Endothelial cell of umbilical vein (primary cell): ENCODE data around the gene CDX2. TPM values are rescaled to one million over a fixed set of nuclear protein-coding genes. Genes with fewer than 3 reads are reported as not detected.

Source experiments
- BruUV-seq: library from RNA; stranded (reverse); fragments of 400-500 nt; replicated peaks from 2 replicates; lab custom pipeline; 2021; lab: Mats Ljungman, UMichigan
- CTCF ChIA-PET: fragments of 300-600, 350-600 bp; sonication (Branson Sonifier 250); formaldehyde crosslinking; loops from one replicate; lab custom pipeline; 2021; ENCODE audit warnings: antibody characterized with exemption, inconsistent platforms; lab: Charles Lee
- POLR2A ChIA-PET: fragments of 300-600, 350-600 bp; sonication (Branson Sonifier 250); formaldehyde crosslinking; loops from one replicate; lab custom pipeline; 2021; ENCODE audit warnings: antibody characterized with exemption, inconsistent platforms; lab: Charles Lee
- DNase-seq: peaks from one replicate; pipeline ENCODE4 v3.0.0-alpha.2; 2011; ENCODE audit warnings: low read depth, low spot score
- FAIRE-seq: peaks from 2 replicates; lab custom pipeline; 2011; peaks lifted over from hg19 to GRCh38; lab: Jason Lieb, UNC
- H2AFZ ChIP-seq: 2 replicates; pipeline ENCODE4 v1.6.0; 2012; ENCODE audit warnings: low read depth, low read length, control low read depth, inconsistent platforms
- H3K27ac ChIP-seq: 2 replicates; pipeline ENCODE4 v1.5.1; 2011; ENCODE audit warnings: low read depth, mild to moderate bottlenecking, control low read depth, low read length, moderate library complexity; ENCODE audit not compliant: insufficient read depth
- H3K27me3 ChIP-seq, 2 experiments: 2 replicates each; pipeline versions ENCODE4 v1.6.0 to v1.6.1; 2011; ENCODE audit warnings: low read length in 2 of 2, mixed read lengths in 1 of 2; ENCODE audit not compliant: control insufficient read depth in 2 of 2, insufficient read depth in 2 of 2
- H3K36me3 ChIP-seq, 2 experiments: 2 replicates in 1 of 2; 3 replicates in 1 of 2; pipeline ENCODE4 v1.5.1; 2011; ENCODE audit warnings: low read length in 2 of 2, mild to moderate bottlenecking in 1 of 2, moderate library complexity in 1 of 2; ENCODE audit not compliant: control insufficient read depth in 2 of 2, insufficient read depth in 2 of 2; ENCODE audit errors: extremely low read depth in 1 of 2
- H3K4me1 ChIP-seq: 3 replicates; pipeline ENCODE4 v1.5.1; 2011; ENCODE audit warnings: mild to moderate bottlenecking, low read length; ENCODE audit not compliant: control insufficient read depth, insufficient read depth; ENCODE audit errors: extremely low read depth
- H3K4me2 ChIP-seq: 2 replicates; pipeline ENCODE4 v1.6.1; 2011; ENCODE audit warnings: low read length, control low read depth, mixed read lengths; ENCODE audit not compliant: insufficient read depth
- H3K4me3 ChIP-seq, 3 experiments: fragments of 200-600 bp in 1 of 3; sonication (generic), shearing (Covaris generic) in 1 of 3; replicated peaks in 1 of 3; 2 replicates each; pipeline ENCODE4 v1.5.1; 2011 to 2016; ENCODE audit warnings: control low read depth in 3 of 3, low read length in 3 of 3, mild to moderate bottlenecking in 2 of 3, inconsistent platforms in 1 of 3, low read depth in 1 of 3, moderate library complexity in 1 of 3; ENCODE audit not compliant: insufficient read depth in 1 of 3
- H3K79me2 ChIP-seq: 2 replicates; pipeline ENCODE4 v1.6.0; 2012; ENCODE audit warnings: low read length, inconsistent platforms; ENCODE audit not compliant: control insufficient read depth, insufficient read depth
- H3K9ac ChIP-seq: replicated peaks from 2 replicates; pipeline ENCODE3; 2011; ENCODE audit warnings: low read length, control low read depth; ENCODE audit not compliant: insufficient read depth; ENCODE audit errors: extremely low read depth
- H3K9me1 ChIP-seq: replicated peaks from 3 replicates; pipeline ENCODE4 v1.6.0; 2011; ENCODE audit warnings: mild to moderate bottlenecking, low read length; ENCODE audit not compliant: control insufficient read depth, insufficient read depth; ENCODE audit errors: extremely low read depth
- H3K9me3 ChIP-seq: replicated peaks from 2 replicates; pipeline ENCODE4 v1.5.1; 2012; ENCODE audit warnings: low read length, inconsistent platforms; ENCODE audit not compliant: control insufficient read depth, insufficient read depth
- H4K20me1 ChIP-seq: replicated peaks from 2 replicates; pipeline ENCODE3; 2011; ENCODE audit warnings: mild to moderate bottlenecking, low read length; ENCODE audit not compliant: control insufficient read depth, insufficient read depth; ENCODE audit errors: extremely low read depth
- EZH2 ChIP-seq: IDR thresholded peaks from 2 replicates; pipeline ENCODE4 v1.6.1; 2012; ENCODE audit warnings: borderline replicate concordance, low read depth, mild to moderate bottlenecking, moderate library complexity, low read length, inconsistent platforms; ENCODE audit not compliant: severe bottlenecking
- FOS ChIP-seq: IDR thresholded peaks from 2 replicates; pipeline ENCODE4 v1.6.1; 2011; ENCODE audit warnings: mild to moderate bottlenecking, low read length, moderate library complexity, borderline replicate concordance; ENCODE audit not compliant: insufficient read depth
- POLR2A ChIP-seq: IDR thresholded peaks from 2 replicates; pipeline ENCODE4 v1.6.1; 2012; ENCODE audit warnings: low read depth, mild to moderate bottlenecking, control low read depth, low read length
- dilution Hi-C: fragments of 300-500 bp; cut with MboI; formaldehyde crosslinking; loops from one replicate; pipeline ENCODE4 v1.15.0; 2019; ENCODE audit warnings: low sequenced_read_pairs; ENCODE audit not compliant: extremely low pct_ligation_motif_present
- intact Hi-C: fragments of 100-400 bp; cut with micrococcal nuclease; formaldehyde crosslinking; loops from one replicate; pipeline ENCODE4 v1.10.0; 2022
- polyA plus RNA-seq, 4 experiments: library from polyadenylated mRNA; depleted of rRNA in 3 of 4; stranded (reverse) in 3 of 4; unstranded in 1 of 4; fragments of >200 nt; gene quantifications; 2 replicates each; pipeline versions ENCODE4 v1.2.1 to v1.2.3, GENCODE V29; 2011 to 2012; ENCODE audit warnings: missing spikeins in 1 of 4
- total RNA-seq: library from RNA; stranded (reverse); gene quantifications from 2 replicates; pipeline ENCODE4 v1.2.3, GENCODE V29; 2021
- TF ChIP-seq, protein P1 (sequence below), 2 donors: IDR thresholded peaks; 1 replicate in 1 of 2; 2 replicates in 1 of 2; pipeline ENCODE4 v1.5.1; 2011; ENCODE audit warnings: low read length in 2 of 2, mild to moderate bottlenecking in 2 of 2, moderate library complexity in 2 of 2, control low read depth in 1 of 2, inconsistent platforms in 1 of 2, low read depth in 1 of 2; ENCODE audit not compliant: insufficient read depth in 1 of 2; ENCODE audit errors: extremely low read depth in 1 of 2

The CDX2 gene
- total and polyA plus RNA-seq, 2 donors (not counting 3 experiments of a cell fraction or from before 2014, with no cell fraction given): not detected

GRCh38 chr13:27917121-27917947 is 51.8 kb downstream of the CDX2 start:
- DNase-seq (no peak), FAIRE-seq (no peak)
- H3K79me2 ChIP-seq: no peaks in the 10 kb centered on the region
- TF ChIP-seq EZH2 (peak; percentile 96), POLR2A (no peak)
- H4K20me1 ChIP-seq: no peaks in the 10 kb centered on the region
- no peaks in the 10 kb centered on the region for H3K9me3 ChIP-seq
- ChIA-PET POLR2A (no interaction called here), CTCF (interaction anchor here (2.0 kb wide), 1 partner anchor 37 kb away, joined by 8 read pairs; no protein-coding TSS in a partner anchor)
- no peak overlapping the region for H3K4me2 ChIP-seq
- intact Hi-C loops: no loop called here
- no peak overlapping the region for H3K27ac ChIP-seq
- dilution Hi-C loops: no loop called here
- H3K4me3 ChIP-seq: no peak overlapping the region
- peaks cover 7% of the 10 kb centered on the region for H3K4me1 ChIP-seq
- H3K9me1 ChIP-seq: no peaks in the 10 kb centered on the region
- H3K27me3 ChIP-seq: peaks cover 66 to 75% of the 10 kb centered on the region in 2 experiments
- H3K9ac ChIP-seq: no peak overlapping the region
- no TSS peak for BruUV-seq
- no peak overlapping the region for H2AFZ ChIP-seq
- H3K36me3 ChIP-seq: no peaks in the 10 kb centered on the region

- H4K20me1 ChIP-seq: no peaks in the 10 kb centered on the region
- H3K9me1 ChIP-seq: no peaks in the 10 kb centered on the region
- no peak overlapping the region for H3K4me3 ChIP-seq
- H3K36me3 ChIP-seq: no peaks in the 10 kb centered on the region
- H2AFZ ChIP-seq: no peak overlapping the region
- no peak overlapping the region for H3K4me2 ChIP-seq
- no peak overlapping the region for H3K27ac ChIP-seq
- intact Hi-C loops: no loop called here
- POLR2A ChIA-PET: no interaction called here
- BruUV-seq: no TSS peak
- H3K9me3 ChIP-seq: no peaks in the 10 kb centered on the region
- no peak overlapping the region for H3K9ac ChIP-seq
- H3K4me1 ChIP-seq: peaks cover 5% of the 10 kb centered on the region
- FAIRE-seq (no peak), DNase-seq (no peak)
- dilution Hi-C loops: no loop called here
- H3K27me3 ChIP-seq: peaks cover 48 to 65% of the 10 kb centered on the region in 2 experiments
- CTCF ChIA-PET: interaction anchor here (0.9 to 2.0 kb wide), 4 partner anchors 12 to 46 kb away, joined by 3 to 8 read pairs (median 3); no protein-coding TSS in a partner anchor
- no peaks in the 10 kb centered on the region for H3K79me2 ChIP-seq
- TF ChIP-seq FOS (no peak), EZH2 (peak; percentile 41)
- TF ChIP-seq, protein P1, sequence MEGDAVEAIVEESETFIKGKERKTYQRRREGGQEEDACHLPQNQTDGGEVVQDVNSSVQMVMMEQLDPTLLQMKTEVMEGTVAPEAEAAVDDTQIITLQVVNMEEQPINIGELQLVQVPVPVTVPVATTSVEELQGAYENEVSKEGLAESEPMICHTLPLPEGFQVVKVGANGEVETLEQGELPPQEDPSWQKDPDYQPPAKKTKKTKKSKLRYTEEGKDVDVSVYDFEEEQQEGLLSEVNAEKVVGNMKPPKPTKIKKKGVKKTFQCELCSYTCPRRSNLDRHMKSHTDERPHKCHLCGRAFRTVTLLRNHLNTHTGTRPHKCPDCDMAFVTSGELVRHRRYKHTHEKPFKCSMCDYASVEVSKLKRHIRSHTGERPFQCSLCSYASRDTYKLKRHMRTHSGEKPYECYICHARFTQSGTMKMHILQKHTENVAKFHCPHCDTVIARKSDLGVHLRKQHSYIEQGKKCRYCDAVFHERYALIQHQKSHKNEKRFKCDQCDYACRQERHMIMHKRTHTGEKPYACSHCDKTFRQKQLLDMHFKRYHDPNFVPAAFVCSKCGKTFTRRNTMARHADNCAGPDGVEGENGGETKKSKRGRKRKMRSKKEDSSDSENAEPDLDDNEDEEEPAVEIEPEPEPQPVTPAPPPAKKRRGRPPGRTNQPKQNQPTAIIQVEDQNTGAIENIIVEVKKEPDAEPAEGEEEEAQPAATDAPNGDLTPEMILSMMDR (IDR thresholded peaks at IDR 0.05; ENCODE audit: extremely low read depth in 1 of 2, insufficient read depth in 1 of 2, low read depth in 1 of 2, low read length in 2 of 2): no peak
Observed at GRCh38 chr13:27915301-27916207, 53.6 kb downstream of the CDX2 start.
